Psoas muscle (tissue), 8 donors: ENCODE measurements around the gene PP2D1. TPM values are rescaled to one million over a fixed set of nuclear protein-coding genes. Genes with fewer than 3 reads are reported as not detected.

Experiments used
- ATAC-seq, 4 donors: fragments of 200-7000 bp; cut with Tn5 transposase; one replicate each; pipeline ENCODE4 v1.9.1; 2020; ENCODE audit warnings: moderate library complexity in 3 of 4, mild to moderate bottlenecking in 2 of 4
- DNase-seq, 2 donors: peaks; one replicate each; pipeline ENCODE4 v3.0.0-alpha.2; 2020
- H3K27ac ChIP-seq: fragments of 200-600 bp; one replicate; pipeline ENCODE4 v1.8.0; 2022
- H3K27me3 ChIP-seq, 3 donors: fragments of 200-600 bp in 1 of 3; one replicate each; pipeline versions ENCODE4 v1.6.1 to v1.8.0; 2013 to 2022; ENCODE audit warnings: low read length in 2 of 3, mild to moderate bottlenecking in 2 of 3, moderate library complexity in 1 of 3; ENCODE audit not compliant: insufficient read depth in 3 of 3
- H3K36me3 ChIP-seq, 2 donors: fragments of 200-600 bp in 1 of 2; one replicate each; pipeline versions ENCODE4 v1.6.1 to v1.8.0; 2013 to 2022; ENCODE audit warnings: low read depth in 1 of 2, mild to moderate bottlenecking in 1 of 2, moderate library complexity in 1 of 2; ENCODE audit not compliant: insufficient read depth in 1 of 2
- H3K4me1 ChIP-seq: fragments of 200-600 bp; one replicate; pipeline ENCODE4 v1.8.0; 2022
- H3K4me3 ChIP-seq: fragments of 200-600 bp; one replicate; pipeline ENCODE4 v1.8.0; 2022; ENCODE audit warnings: mild to moderate bottlenecking
- H3K9me3 ChIP-seq: fragments of 200-600 bp; one replicate; pipeline ENCODE4 v1.8.0; 2022
- WGBS, 3 donors: extraction: QIAGEN DNeasy Blood & Tissue Kit; methylation state at CpG; one replicate each; pipeline versions ENCODE4 v1.1.6 to v1.1.7; 2013; 5-methylcytosine and 5-hydroxymethylcytosine counted together
- intact Hi-C, 2 donors: fragments of 100-400 bp; cut with DNase I; formaldehyde crosslinking; loops; one replicate each; pipeline versions ENCODE4 v1.11.0 to v1.14.2; 2022
- polyA plus RNA-seq, 3 donors: library from polyadenylated mRNA; stranded (reverse); fragments of 200-250 nt; gene quantifications; one replicate each; pipeline ENCODE4 v1.2.3, GENCODE V29; 2013
- total RNA-seq, 4 donors: library from RNA; stranded (reverse); fragmentation: NEBNext Ultra II Directional in 2 of 4; extraction: Animal tissue kit (Norgen Biotek cat#: 25700) in 2 of 4; gene quantifications; one replicate each; pipeline versions ENCODE4 v1.2.1 to v1.2.4, GENCODE V29; 2021 to 2023
- TF ChIP-seq, protein P1 (sequence below): fragments of 200-600 bp; IDR thresholded peaks from one replicate; pipeline ENCODE4 v1.8.0; 2022; ENCODE audit warnings: antibody characterized with exemption
- donor health status: healthy with polysubstance abuse.
- donor health status: DM: no; HTN: no; CAD: no; lungs with moderate emphysema.
- donor health status: Bipolar disorder and iron deficiency.
- donor health status: healthy.
- donor health status: DM: yes; HTN: yes; CAD: no.
- donor health status: DM: no; HTN: no; CAD: no.
- donor health status: DM: no; HTN: no; CAD: no.
- donor health status: DM: yes; HTN: yes; CAD: no.

PP2D1 gene
- total and polyA plus RNA-seq, 7 donors = not detected

DNA sequence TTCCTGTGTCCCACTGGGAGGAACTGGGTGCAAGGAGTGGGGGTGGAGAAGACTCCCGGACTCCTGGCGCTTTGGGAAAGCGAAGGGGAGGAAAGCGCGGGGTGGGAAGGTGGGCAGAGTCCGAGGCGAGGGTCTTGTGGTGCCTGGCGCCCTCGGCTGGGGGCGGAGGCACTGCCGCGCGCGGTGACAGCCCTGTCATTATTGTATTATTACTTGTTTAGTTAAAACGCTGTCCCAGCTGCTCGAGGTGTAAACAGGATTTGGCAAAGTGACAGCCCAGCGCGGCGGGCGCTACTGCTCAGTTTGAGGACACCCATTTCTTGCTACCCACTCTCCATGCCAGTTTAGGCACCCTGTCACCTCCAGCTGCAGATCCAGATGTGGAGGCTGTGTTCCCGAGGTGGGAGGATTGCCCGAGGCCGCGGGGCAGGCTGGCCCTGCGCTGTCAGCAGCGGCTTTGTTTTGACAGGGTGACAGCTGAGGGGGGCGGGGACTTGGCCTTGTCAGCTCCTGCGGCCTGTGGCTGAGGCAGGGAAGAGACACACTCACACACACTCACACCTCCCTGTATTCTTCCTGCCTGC is 29.2 kb upstream of the PP2D1 start:
- intact Hi-C loops = loop anchor here (2.0 to 5.0 kb wide), 3 partner anchors 16 to 94 kb away; partner anchors contain the start of gene RAB5A (in 1 of the 2)
- TF ChIP-seq, protein P1, sequence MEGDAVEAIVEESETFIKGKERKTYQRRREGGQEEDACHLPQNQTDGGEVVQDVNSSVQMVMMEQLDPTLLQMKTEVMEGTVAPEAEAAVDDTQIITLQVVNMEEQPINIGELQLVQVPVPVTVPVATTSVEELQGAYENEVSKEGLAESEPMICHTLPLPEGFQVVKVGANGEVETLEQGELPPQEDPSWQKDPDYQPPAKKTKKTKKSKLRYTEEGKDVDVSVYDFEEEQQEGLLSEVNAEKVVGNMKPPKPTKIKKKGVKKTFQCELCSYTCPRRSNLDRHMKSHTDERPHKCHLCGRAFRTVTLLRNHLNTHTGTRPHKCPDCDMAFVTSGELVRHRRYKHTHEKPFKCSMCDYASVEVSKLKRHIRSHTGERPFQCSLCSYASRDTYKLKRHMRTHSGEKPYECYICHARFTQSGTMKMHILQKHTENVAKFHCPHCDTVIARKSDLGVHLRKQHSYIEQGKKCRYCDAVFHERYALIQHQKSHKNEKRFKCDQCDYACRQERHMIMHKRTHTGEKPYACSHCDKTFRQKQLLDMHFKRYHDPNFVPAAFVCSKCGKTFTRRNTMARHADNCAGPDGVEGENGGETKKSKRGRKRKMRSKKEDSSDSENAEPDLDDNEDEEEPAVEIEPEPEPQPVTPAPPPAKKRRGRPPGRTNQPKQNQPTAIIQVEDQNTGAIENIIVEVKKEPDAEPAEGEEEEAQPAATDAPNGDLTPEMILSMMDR = no peak

DNA sequence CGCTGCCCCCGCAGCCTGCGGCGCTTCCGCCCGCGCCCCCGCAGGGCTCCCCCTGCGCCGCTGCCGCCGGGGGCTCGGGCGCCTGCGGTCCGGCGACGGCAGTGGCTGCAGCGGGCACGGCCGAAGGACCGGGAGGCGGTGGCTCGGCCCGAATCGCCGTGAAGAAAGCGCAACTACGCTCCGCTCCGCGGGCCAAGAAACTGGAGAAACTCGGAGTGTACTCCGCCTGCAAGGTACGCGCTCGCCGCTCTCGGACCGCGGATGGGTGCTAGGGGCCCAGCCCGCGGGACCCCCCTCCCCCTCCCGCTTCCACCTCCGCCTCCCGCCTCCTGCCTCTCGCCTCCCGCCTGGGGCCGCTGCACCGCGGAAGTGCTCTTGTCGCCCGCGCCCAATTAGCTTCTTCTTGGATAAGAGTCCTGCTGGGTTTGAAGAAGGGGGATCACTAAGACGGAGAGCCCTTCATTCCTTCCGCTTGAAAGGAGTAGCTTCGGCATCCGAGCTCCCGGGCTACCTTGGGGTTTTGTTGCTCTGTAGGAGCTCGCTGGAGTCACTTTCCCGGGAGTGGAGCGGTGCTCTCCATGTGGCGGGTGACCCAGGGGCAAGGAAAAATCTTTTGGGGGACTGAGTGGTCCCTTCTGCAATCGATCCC is 28.6 kb upstream of the PP2D1 start:
- DNase-seq (peak; percentile 73 to 89), ATAC-seq (peak; percentile 54 to 75 (median 67))
- intact Hi-C loops = loop anchor here (1.0 to 5.0 kb wide), 4 partner anchors 16 to 94 kb away; partner anchors contain the start of gene RAB5A (in 1 of the 2)
- Histone ChIP-seq H3K4me1 (peaks cover 39% of the 10 kb centered on the region), H3K9me3 (no peaks in the 10 kb centered on the region), H3K36me3 (no peaks in the 10 kb centered on the region), H3K27me3 (no peaks in the 10 kb centered on the region), H3K27ac (peak overlapping the region; percentile 95), H3K4me3 (peak overlapping the region; percentile 78)
- TF ChIP-seq, protein P1 = no peak
- WGBS, 3 donors = 0% methylated on average over 31 to 64 of the region's 64 CpGs

More for the DNA sequence above, 29.2 kb upstream of the PP2D1 start:
- H3K9me3 ChIP-seq = no peaks in the 10 kb centered on the region
- H3K36me3 ChIP-seq = no peaks in the 10 kb centered on the region
- H3K4me1 ChIP-seq = peaks cover 39% of the 10 kb centered on the region
- H3K27ac ChIP-seq = peak overlapping the region; percentile 95
- DNase-seq = peak; percentile 90 to 95
- 0 to 1% (median 0%) methylated on average over 25 to 28 of the region's 28 CpGs for WGBS, 3 donors
- H3K27me3 ChIP-seq = no peaks in the 10 kb centered on the region
- H3K4me3 ChIP-seq = peak overlapping the region; percentile 78
- peak; percentile 87 to 91 (median 88) for ATAC-seq

DNA sequence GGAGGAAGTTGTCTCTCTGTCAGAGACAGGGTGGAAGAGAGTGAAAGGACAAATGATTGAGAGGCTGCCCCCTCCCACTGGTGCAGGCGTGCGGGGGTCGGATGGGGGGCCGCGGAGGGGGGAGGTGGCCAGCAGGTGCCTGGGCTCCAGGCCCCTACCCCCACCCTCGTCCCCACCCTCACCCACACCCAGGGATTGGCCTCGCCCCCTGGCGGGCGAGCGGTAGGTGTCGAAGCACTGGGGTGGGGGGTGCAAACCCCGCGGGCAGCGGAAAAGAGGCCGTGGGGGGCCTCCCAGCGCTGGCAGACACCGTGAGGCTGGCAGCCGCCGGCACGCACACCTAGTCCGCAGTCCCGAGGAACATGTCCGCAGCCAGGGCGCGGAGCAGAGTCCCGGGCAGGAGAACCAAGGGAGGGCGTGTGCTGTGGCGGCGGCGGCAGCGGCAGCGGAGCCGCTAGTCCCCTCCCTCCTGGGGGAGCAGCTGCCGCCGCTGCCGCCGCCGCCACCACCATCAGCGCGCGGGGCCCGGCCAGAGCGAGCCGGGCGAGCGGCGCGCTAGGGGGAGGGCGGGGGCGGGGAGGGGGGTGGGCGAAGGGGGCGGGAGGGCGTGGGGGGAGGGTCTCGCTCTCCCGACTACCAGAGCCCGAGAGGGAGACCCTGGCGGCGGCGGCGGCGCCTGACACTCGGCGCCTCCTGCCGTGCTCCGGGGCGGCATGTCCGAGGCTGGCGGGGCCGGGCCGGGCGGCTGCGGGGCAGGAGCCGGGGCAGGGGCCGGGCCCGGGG is 27.9 kb upstream of the PP2D1 start, which contains the start of gene KAT2B:
Gene KAT2B (plus strand): TSS at position 682 of the 783 bp plus-strand sequence. CDS start 32 bp downstream, at position 714.
- WGBS, 3 donors = 1% methylated on average over 20 to 68 of the region's 75 CpGs
- Histone ChIP-seq H3K9me3 (no peaks in the 10 kb centered on the region), H3K27me3 (no peaks in the 10 kb centered on the region), H3K27ac (peak within 1 kb of the TSS; percentile 95), H3K4me1 (peaks cover 37% of the 10 kb centered on the region), H3K36me3 (no peaks in the 10 kb centered on the region), H3K4me3 (peak within 1 kb of the TSS; percentile 78)
- ATAC-seq (peak; percentile 79 to 81 (median 80)), DNase-seq (peak; percentile 81 to 88)
- intact Hi-C loops = loop anchor here (1.0 to 10.0 kb wide), 7 partner anchors 17 to 147 kb away; partner anchors contain the start of genes RAB5A (in 2 of the 2) and SGO1 (in 2 of the 2)
- TF ChIP-seq, protein P1 = peak; percentile 67

GRCh38 chr3:20039466-20039764 is 27.4 kb upstream of the PP2D1 start:
- H3K27me3 ChIP-seq = no peaks in the 10 kb centered on the region
- TF ChIP-seq, protein P1 = no peak
- WGBS, 3 donors = 0 to 4% (median 2%) methylated on average over 4 of the region's 4 CpGs
- DNase-seq (no peak), ATAC-seq (no peak)
- H3K4me1 ChIP-seq = peaks cover 34% of the 10 kb centered on the region
- intact Hi-C loops = loop anchor here (5.0 to 10.0 kb wide), 3 partner anchors 92 to 148 kb away; partner anchors contain the start of genes SGO1 (in 2 of the 2) and RAB5A (in 1 of the 2)
- H3K27ac ChIP-seq = peak overlapping the region; percentile 95
- H3K4me3 ChIP-seq = peak overlapping the region; percentile 78
- no peaks in the 10 kb centered on the region for H3K36me3 ChIP-seq
- H3K9me3 ChIP-seq = no peaks in the 10 kb centered on the region
